ENCODE measurements around the gene RTN4RL2. TPM values are rescaled to one million over a fixed set of nuclear protein-coding genes. Genes with fewer than 3 reads are reported as not detected.

The RTN4RL2 gene
- polyA plus RNA-seq, 2 donors = 0.20 to 0.49 TPM

- Histone ChIP-seq H3K27ac (ENCODE audit: low read depth in 2 of 2, low read length in 1 of 2) (no peak overlapping the region), H3K36me3 (ENCODE audit: control insufficient read depth in 2 of 2, insufficient read depth in 2 of 2, low read length in 1 of 2) (no peaks in the 10 kb centered on the region), H3K9me3 (ENCODE audit: control insufficient read depth in 2 of 2, insufficient read depth in 1 of 2, low read depth in 1 of 2, low read length in 1 of 2) (no peaks in the 10 kb centered on the region), H3K27me3 (ENCODE audit: control insufficient read depth in 1 of 2, insufficient read depth in 2 of 2, low read length in 2 of 2) (no peaks in the 10 kb centered on the region), H3K4me1 (ENCODE audit: control insufficient read depth in 2 of 2, insufficient read depth in 2 of 2, low read length in 1 of 2) (peaks cover 3 to 4% of the 10 kb centered on the region in 2 donors), H3K4me3 (ENCODE audit: low read depth in 1 of 2, low read length in 2 of 2) (no peak overlapping the region)
- WGBS, 2 donors = 79 to 95% methylated on average over 1 of the region's 1 CpG
These were observed 29.4 kb upstream of the RTN4RL2 start for GRCh38 chr11:57430952-57431351.

GRCh38 chr11:57432149-57432561, 28.2 kb upstream of the RTN4RL2 start:
- Histone ChIP-seq H3K4me1 (ENCODE audit: control insufficient read depth in 2 of 2, insufficient read depth in 2 of 2, low read length in 1 of 2) (no peaks in the 10 kb centered on the region), H3K27me3 (ENCODE audit: control insufficient read depth in 1 of 2, insufficient read depth in 2 of 2, low read length in 2 of 2) (no peaks in the 10 kb centered on the region), H3K36me3 (ENCODE audit: control insufficient read depth in 2 of 2, insufficient read depth in 2 of 2, low read length in 1 of 2) (no peaks in the 10 kb centered on the region), H3K9me3 (ENCODE audit: control insufficient read depth in 2 of 2, insufficient read depth in 1 of 2, low read depth in 1 of 2, low read length in 1 of 2) (no peaks in the 10 kb centered on the region), H3K4me3 (ENCODE audit: low read depth in 1 of 2, low read length in 2 of 2) (no peak overlapping the region), H3K27ac (ENCODE audit: low read depth in 2 of 2, low read length in 1 of 2) (no peak overlapping the region)
- WGBS, 2 donors = 53 to 56% methylated on average over 5 of the region's 5 CpGs

GRCh38 chr11:57432714-57433163, 27.6 kb upstream of the RTN4RL2 start:
- Histone ChIP-seq H3K4me3 (ENCODE audit: low read depth in 1 of 2, low read length in 2 of 2) (no peak overlapping the region), H3K36me3 (ENCODE audit: control insufficient read depth in 2 of 2, insufficient read depth in 2 of 2, low read length in 1 of 2) (no peaks in the 10 kb centered on the region), H3K9me3 (ENCODE audit: control insufficient read depth in 2 of 2, insufficient read depth in 1 of 2, low read depth in 1 of 2, low read length in 1 of 2) (no peaks in the 10 kb centered on the region), H3K27ac (ENCODE audit: low read depth in 2 of 2, low read length in 1 of 2) (no peak overlapping the region), H3K4me1 (ENCODE audit: control insufficient read depth in 2 of 2, insufficient read depth in 2 of 2, low read length in 1 of 2) (no peaks in the 10 kb centered on the region), H3K27me3 (ENCODE audit: control insufficient read depth in 1 of 2, insufficient read depth in 2 of 2, low read length in 2 of 2) (no peaks in the 10 kb centered on the region)
- WGBS, 2 donors = 64 to 71% methylated on average over 7 of the region's 7 CpGs

- H3K4me1 ChIP-seq (ENCODE audit: control insufficient read depth in 2 of 2, insufficient read depth in 2 of 2, low read length in 1 of 2) = no peaks in the 10 kb centered on the region
- no peaks in the 10 kb centered on the region for H3K36me3 ChIP-seq (ENCODE audit: control insufficient read depth in 2 of 2, insufficient read depth in 2 of 2, low read length in 1 of 2)
- H3K27me3 ChIP-seq (ENCODE audit: control insufficient read depth in 1 of 2, insufficient read depth in 2 of 2, low read length in 2 of 2) = no peaks in the 10 kb centered on the region
- H3K9me3 ChIP-seq (ENCODE audit: control insufficient read depth in 2 of 2, insufficient read depth in 1 of 2, low read depth in 1 of 2, low read length in 1 of 2) = no peaks in the 10 kb centered on the region
- WGBS, 2 donors = 45 to 55% methylated on average over 15 of the region's 15 CpGs
- no peak overlapping the region for H3K4me3 ChIP-seq (ENCODE audit: low read depth in 1 of 2, low read length in 2 of 2)
- peak overlapping the region; percentile 60 to 76 for H3K27ac ChIP-seq (ENCODE audit: low read depth in 2 of 2, low read length in 1 of 2)
These were observed 25.4 kb upstream of the RTN4RL2 start for GRCh38 chr11:57434640-57435546.

GRCh38 chr11:57436031-57436430, 24.3 kb upstream of the RTN4RL2 start:
- no peak overlapping the region for H3K4me3 ChIP-seq (ENCODE audit: low read depth in 1 of 2, low read length in 2 of 2)
- H3K27ac ChIP-seq (ENCODE audit: low read depth in 2 of 2, low read length in 1 of 2) = no peak overlapping the region
- H3K9me3 ChIP-seq (ENCODE audit: control insufficient read depth in 2 of 2, insufficient read depth in 1 of 2, low read depth in 1 of 2, low read length in 1 of 2) = no peaks in the 10 kb centered on the region
- no peaks in the 10 kb centered on the region for H3K27me3 ChIP-seq (ENCODE audit: control insufficient read depth in 1 of 2, insufficient read depth in 2 of 2, low read length in 2 of 2)
- no peaks in the 10 kb centered on the region for H3K4me1 ChIP-seq (ENCODE audit: control insufficient read depth in 2 of 2, insufficient read depth in 2 of 2, low read length in 1 of 2)
- WGBS, 2 donors = 77 to 83% methylated on average over 7 of the region's 7 CpGs
- H3K36me3 ChIP-seq (ENCODE audit: control insufficient read depth in 2 of 2, insufficient read depth in 2 of 2, low read length in 1 of 2) = no peaks in the 10 kb centered on the region

GRCh38 chr11:57438345-57439285, 21.7 kb upstream of the RTN4RL2 start:
- WGBS, 2 donors = 82 to 86% methylated on average over 12 of the region's 12 CpGs
- Histone ChIP-seq H3K27me3 (ENCODE audit: control insufficient read depth in 1 of 2, insufficient read depth in 2 of 2, low read length in 2 of 2) (no peaks in the 10 kb centered on the region), H3K4me1 (ENCODE audit: control insufficient read depth in 2 of 2, insufficient read depth in 2 of 2, low read length in 1 of 2) (no peaks in the 10 kb centered on the region), H3K4me3 (ENCODE audit: low read depth in 1 of 2, low read length in 2 of 2) (no peak overlapping the region), H3K27ac (ENCODE audit: low read depth in 2 of 2, low read length in 1 of 2) (no peak overlapping the region), H3K36me3 (ENCODE audit: control insufficient read depth in 2 of 2, insufficient read depth in 2 of 2, low read length in 1 of 2) (no peaks in the 10 kb centered on the region), H3K9me3 (ENCODE audit: control insufficient read depth in 2 of 2, insufficient read depth in 1 of 2, low read depth in 1 of 2, low read length in 1 of 2) (no peaks in the 10 kb centered on the region)

- Histone ChIP-seq H3K36me3 (ENCODE audit: control insufficient read depth in 2 of 2, insufficient read depth in 2 of 2, low read length in 1 of 2) (no peaks in the 10 kb centered on the region), H3K4me1 (ENCODE audit: control insufficient read depth in 2 of 2, insufficient read depth in 2 of 2, low read length in 1 of 2) (no peaks in the 10 kb centered on the region), H3K4me3 (ENCODE audit: low read depth in 1 of 2, low read length in 2 of 2) (no peak overlapping the region), H3K9me3 (ENCODE audit: control insufficient read depth in 2 of 2, insufficient read depth in 1 of 2, low read depth in 1 of 2, low read length in 1 of 2) (no peaks in the 10 kb centered on the region), H3K27ac (ENCODE audit: low read depth in 2 of 2, low read length in 1 of 2) (no peak overlapping the region), H3K27me3 (ENCODE audit: control insufficient read depth in 1 of 2, insufficient read depth in 2 of 2, low read length in 2 of 2) (no peaks in the 10 kb centered on the region)
- 80 to 85% methylated on average over 6 of the region's 6 CpGs for WGBS, 2 donors
These were observed 20.5 kb upstream of the RTN4RL2 start for GRCh38 chr11:57439786-57440185.

GRCh38 chr11:57440744-57441414, 19.4 kb upstream of the RTN4RL2 start:
- Histone ChIP-seq H3K27me3 (ENCODE audit: control insufficient read depth in 1 of 2, insufficient read depth in 2 of 2, low read length in 2 of 2) (no peaks in the 10 kb centered on the region), H3K4me1 (ENCODE audit: control insufficient read depth in 2 of 2, insufficient read depth in 2 of 2, low read length in 1 of 2) (no peaks in the 10 kb centered on the region), H3K4me3 (ENCODE audit: low read depth in 1 of 2, low read length in 2 of 2) (no peak overlapping the region), H3K36me3 (ENCODE audit: control insufficient read depth in 2 of 2, insufficient read depth in 2 of 2, low read length in 1 of 2) (no peaks in the 10 kb centered on the region), H3K9me3 (ENCODE audit: control insufficient read depth in 2 of 2, insufficient read depth in 1 of 2, low read depth in 1 of 2, low read length in 1 of 2) (no peaks in the 10 kb centered on the region), H3K27ac (ENCODE audit: low read depth in 2 of 2, low read length in 1 of 2) (no peak overlapping the region)
- 83 to 87% methylated on average over 4 of the region's 4 CpGs for WGBS, 2 donors
